PC-3 (cell line): ENCODE data around the gene TMEM60.

ENCODE experiments used
- CTCF ChIP-seq: fragments of 300-600 bp; sonication (generic); conservative IDR thresholded peaks from 2 replicates; pipeline ENCODE4 v1.5.1; 2017; ENCODE audit warnings: antibody characterized with exemption, low read depth, mild to moderate bottlenecking, low read length
- EZH2 ChIP-seq: fragments of 300-600 bp; sonication (generic); IDR thresholded peaks from one replicate; pipeline ENCODE4 v1.6.1; 2017; ENCODE audit warnings: antibody characterized with exemption, mild to moderate bottlenecking, low read length; ENCODE audit not compliant: unreplicated experiment
- EZH2phosphoT487 ChIP-seq: fragments of 300-600 bp; sonication (generic); IDR thresholded peaks from 2 replicates; pipeline ENCODE4 v1.6.1; 2018; ENCODE audit warnings: mild to moderate bottlenecking, antibody characterized with exemption, low read length, borderline replicate concordance

GRCh38 chr7:77811516-77812289, 13.5 kb upstream of the TMEM60 start:
- no peak for TF ChIP-seq CTCF
- no peak for TF ChIP-seq EZH2
- TF ChIP-seq EZH2phosphoT487: no peak
